ENCODE data around the gene TENM3.

GRCh38 chr4:182246401-182247205, 3.4 kb downstream of the TENM3 start:
- TF ChIP-seq, protein P1, sequence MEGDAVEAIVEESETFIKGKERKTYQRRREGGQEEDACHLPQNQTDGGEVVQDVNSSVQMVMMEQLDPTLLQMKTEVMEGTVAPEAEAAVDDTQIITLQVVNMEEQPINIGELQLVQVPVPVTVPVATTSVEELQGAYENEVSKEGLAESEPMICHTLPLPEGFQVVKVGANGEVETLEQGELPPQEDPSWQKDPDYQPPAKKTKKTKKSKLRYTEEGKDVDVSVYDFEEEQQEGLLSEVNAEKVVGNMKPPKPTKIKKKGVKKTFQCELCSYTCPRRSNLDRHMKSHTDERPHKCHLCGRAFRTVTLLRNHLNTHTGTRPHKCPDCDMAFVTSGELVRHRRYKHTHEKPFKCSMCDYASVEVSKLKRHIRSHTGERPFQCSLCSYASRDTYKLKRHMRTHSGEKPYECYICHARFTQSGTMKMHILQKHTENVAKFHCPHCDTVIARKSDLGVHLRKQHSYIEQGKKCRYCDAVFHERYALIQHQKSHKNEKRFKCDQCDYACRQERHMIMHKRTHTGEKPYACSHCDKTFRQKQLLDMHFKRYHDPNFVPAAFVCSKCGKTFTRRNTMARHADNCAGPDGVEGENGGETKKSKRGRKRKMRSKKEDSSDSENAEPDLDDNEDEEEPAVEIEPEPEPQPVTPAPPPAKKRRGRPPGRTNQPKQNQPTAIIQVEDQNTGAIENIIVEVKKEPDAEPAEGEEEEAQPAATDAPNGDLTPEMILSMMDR (IDR thresholded peaks at IDR 0.05; ENCODE audit: borderline replicate concordance, extremely low read depth, low read length, poor library complexity, severe bottlenecking): no peak
- no peak for TF ChIP-seq EZH2 (IDR thresholded peaks at IDR 0.05; ENCODE audit: borderline replicate concordance, low read depth, low read length, severe bottlenecking)
